Tibial nerve (tissue), 3 donors: ENCODE measurements around the gene FRY.

Experiments
- CTCF ChIP-seq, 5 experiments: fragments of 200-600 bp in 3 of 5; fragments of 450-650 bp in 2 of 5; sonication (generic) in 3 of 5; IDR thresholded peaks; one replicate each; pipeline ENCODE4 v1.5.1; 2016 to 2019; ENCODE audit warnings: antibody characterized with exemption in 5 of 5, mild to moderate bottlenecking in 3 of 5, moderate library complexity in 2 of 5
- POLR2A ChIP-seq, 2 donors: fragments of 450-650 bp; IDR thresholded peaks; one replicate each; pipeline ENCODE4 v1.6.1; 2017; ENCODE audit warnings: antibody characterized with exemption in 2 of 2, mild to moderate bottlenecking in 2 of 2, moderate library complexity in 2 of 2

- TF ChIP-seq POLR2A (IDR thresholded peaks at IDR 0.05) (no peak), CTCF (IDR thresholded peaks at IDR 0.05) (no peak)
These were observed 224.7 kb downstream of the FRY start for GRCh38 chr13:32256243-32256642.
